H9 (cell line): ENCODE results near the gene BBIP1. TPM values are rescaled to one million over a fixed set of nuclear protein-coding genes. Genes with fewer than 3 reads are reported as not detected.

Experiments used
- DNase-seq: peaks from one replicate; pipeline ENCODE4 v3.0.0-alpha.2; 2017
- H2AFZ ChIP-seq: one replicate; pipeline ENCODE4 v1.6.1; 2013; ENCODE audit warnings: mild to moderate bottlenecking, low read length, control low read depth, moderate library complexity
- H2AK5ac ChIP-seq: 2 replicates; pipeline ENCODE4 v1.6.1; 2013; ENCODE audit warnings: low read length, control low read depth, mixed read lengths; ENCODE audit not compliant: insufficient read length
- H2BK120ac ChIP-seq: one replicate; pipeline ENCODE4 v1.6.1; 2013; ENCODE audit warnings: low read depth, mild to moderate bottlenecking, low read length, control low read depth, inconsistent platforms; ENCODE audit not compliant: poor library complexity, severe bottlenecking
- H2BK12ac ChIP-seq: 2 replicates; pipeline ENCODE4 v1.6.1; 2013; ENCODE audit warnings: low read length, control low read depth, mixed read lengths, low read depth; ENCODE audit not compliant: insufficient read length
- H2BK15ac ChIP-seq: 2 replicates; pipeline ENCODE4 v1.6.1; 2013; ENCODE audit warnings: low read depth, low read length, control low read depth
- H2BK20ac ChIP-seq: one replicate; pipeline ENCODE4 v1.6.1; 2013; ENCODE audit warnings: low read depth, mild to moderate bottlenecking, low read length, control low read depth, inconsistent platforms; ENCODE audit not compliant: poor library complexity, severe bottlenecking
- H2BK5ac ChIP-seq: 2 replicates; pipeline ENCODE4 v1.6.1; 2013; ENCODE audit warnings: low read length, control low read depth, mixed read lengths; ENCODE audit not compliant: insufficient read length
- H3K14ac ChIP-seq: 2 replicates; pipeline ENCODE4 v1.6.1; 2013; ENCODE audit warnings: low read length, control low read depth; ENCODE audit not compliant: insufficient read depth
- H3K18ac ChIP-seq: 2 replicates; pipeline ENCODE4 v1.6.1; 2013; ENCODE audit warnings: low read depth, mild to moderate bottlenecking, mixed read lengths, low read length, control low read depth; ENCODE audit not compliant: insufficient read length
- H3K23ac ChIP-seq: 2 replicates; pipeline ENCODE4 v1.6.1; 2013; ENCODE audit warnings: low read length, control low read depth, mixed read lengths, low read depth; ENCODE audit not compliant: insufficient read length
- H3K23me2 ChIP-seq: 2 replicates; pipeline ENCODE4 v1.6.1; 2013; ENCODE audit warnings: low read depth, mild to moderate bottlenecking, mixed read lengths, low read length, control low read depth; ENCODE audit not compliant: insufficient read length, poor library complexity, severe bottlenecking
- H3K27ac ChIP-seq: 2 replicates; pipeline ENCODE4 v1.5.1; 2013; ENCODE audit warnings: low read length, control low read depth, mixed read lengths, low read depth; ENCODE audit not compliant: insufficient read length
- H3K27me3 ChIP-seq: 2 replicates; pipeline ENCODE4 v1.6.1; 2013; ENCODE audit warnings: low read length, control low read depth, inconsistent platforms; ENCODE audit not compliant: insufficient read depth
- H3K4ac ChIP-seq: 2 replicates; pipeline ENCODE4 v1.6.1; 2013; ENCODE audit warnings: low read depth, mild to moderate bottlenecking, control low read depth, inconsistent platforms, low read length, moderate library complexity
- H3K4me1 ChIP-seq: 2 replicates; pipeline ENCODE4 v1.6.1; 2013; ENCODE audit warnings: low read length, control low read depth, inconsistent platforms; ENCODE audit not compliant: insufficient read depth
- H3K4me2 ChIP-seq: 2 replicates; pipeline ENCODE4 v1.6.1; 2013; ENCODE audit warnings: low read length, control low read depth, mixed read lengths; ENCODE audit not compliant: insufficient read length, insufficient read depth
- H3K56ac ChIP-seq: 2 replicates; pipeline ENCODE4 v1.6.1; 2013; ENCODE audit warnings: low read depth, mild to moderate bottlenecking, mixed read lengths, low read length, control low read depth; ENCODE audit not compliant: insufficient read length
- H3K79me1 ChIP-seq: 2 replicates; pipeline ENCODE4 v1.6.1; 2013; ENCODE audit warnings: low read depth, mild to moderate bottlenecking, moderate library complexity, low read length, control low read depth, inconsistent platforms; ENCODE audit not compliant: insufficient read depth, poor library complexity, severe bottlenecking
- H3K79me2 ChIP-seq: 2 replicates; pipeline ENCODE4 v1.6.1; 2013; ENCODE audit warnings: low read length, control low read depth, inconsistent platforms; ENCODE audit not compliant: insufficient read depth
- H3K9ac ChIP-seq: 2 replicates; pipeline ENCODE4 v1.6.1; 2013; ENCODE audit warnings: low read length, control low read depth, mixed read lengths; ENCODE audit not compliant: insufficient read length; ENCODE audit errors: extremely low read depth
- H3K9me3 ChIP-seq: one replicate; pipeline ENCODE4 v1.6.1; 2013; ENCODE audit warnings: low read depth, low read length, inconsistent platforms; ENCODE audit not compliant: control insufficient read depth
- H3T11ph ChIP-seq: one replicate; pipeline ENCODE4 v1.6.1; 2013; ENCODE audit warnings: mild to moderate bottlenecking, low read length, control low read depth, inconsistent platforms
- H4K20me1 ChIP-seq: one replicate; pipeline ENCODE4 v1.6.1; 2013; ENCODE audit not compliant: control insufficient read depth, insufficient read length, insufficient read depth
- H4K5ac ChIP-seq: 2 replicates; pipeline ENCODE4 v1.6.1; 2013; ENCODE audit warnings: low read depth, mild to moderate bottlenecking, mixed read lengths, low read length, control low read depth; ENCODE audit not compliant: insufficient read length
- H4K8ac ChIP-seq: replicated peaks from 2 replicates; pipeline ENCODE4 v1.6.1; 2013; ENCODE audit warnings: low read length, control low read depth, mixed read lengths, low read depth; ENCODE audit not compliant: insufficient read length
- H4K91ac ChIP-seq: 2 replicates; pipeline ENCODE4 v1.6.1; 2013; ENCODE audit warnings: low read depth, mild to moderate bottlenecking, moderate library complexity, mixed read lengths, low read length, control low read depth; ENCODE audit not compliant: insufficient read length
- H3K27ac Mint-ChIP-seq, 3 experiments: 2 replicates in 2 of 3; 3 replicates in 1 of 3; pipeline ENCODE4 v1.8.0; 2020 to 2021; ENCODE audit warnings: mixed read lengths in 3 of 3, mild to moderate bottlenecking in 1 of 3, moderate library complexity in 1 of 3
- H3K27me3 Mint-ChIP-seq: 2 replicates; pipeline ENCODE4 v1.8.0; 2021; ENCODE audit warnings: low read depth, mild to moderate bottlenecking, moderate library complexity, mixed read lengths
- H3K36me3 Mint-ChIP-seq, 3 experiments: 2 replicates in 2 of 3; 3 replicates in 1 of 3; pipeline ENCODE4 v1.8.0; 2020 to 2021; ENCODE audit warnings: low read depth in 3 of 3, mixed read lengths in 3 of 3; ENCODE audit not compliant: insufficient read depth in 1 of 3
- H3K4me1 Mint-ChIP-seq, 2 experiments: 2 replicates each; pipeline ENCODE4 v1.8.0; 2020; ENCODE audit warnings: mixed read lengths in 2 of 2
- H3K4me3 Mint-ChIP-seq, 2 experiments: 2 replicates in 1 of 2; 3 replicates in 1 of 2; pipeline ENCODE4 v1.8.0; 2020 to 2021; ENCODE audit warnings: mild to moderate bottlenecking in 2 of 2, mixed read lengths in 2 of 2, moderate library complexity in 1 of 2
- H3K9me3 Mint-ChIP-seq, 2 experiments: 2 replicates in 1 of 2; 3 replicates in 1 of 2; pipeline ENCODE4 v1.8.0; 2020; ENCODE audit warnings: mild to moderate bottlenecking in 2 of 2, mixed read lengths in 2 of 2, moderate library complexity in 1 of 2
- CTCF ChIP-seq: fragments of 200-600 bp; sonication (generic); conservative IDR thresholded peaks from 3 replicates; pipeline ENCODE4 v1.8.0; 2021; ENCODE audit warnings: antibody characterized with exemption, mild to moderate bottlenecking
- whole genome bisulfite sequencing: extraction: QIAGEN DNeasy Blood & Tissue Kit; methylation state at CpG from one replicate; pipeline ENCODE4 v1.1.7; 2013; ENCODE audit warnings: missing lambda C conversion rate, low lambda C conversion rate, mixed read lengths; ENCODE audit not compliant: insufficient read length; ENCODE audit errors: extremely low coverage; 5-methylcytosine and 5-hydroxymethylcytosine counted together
- total RNA-seq: library from RNA; stranded (reverse); gene quantifications from 2 replicates; pipeline ENCODE4 v1.2.1, GENCODE V29; 2021

BBIP1 gene
- total RNA-seq, 1 experiment from 2014 or later: 18.8 TPM

- no peak overlapping the region for H3T11ph ChIP-seq
- no peak overlapping the region for H3K4ac ChIP-seq
- no peak overlapping the region for H4K91ac ChIP-seq
- no peak overlapping the region for H2BK120ac ChIP-seq
- H2BK15ac ChIP-seq: no peak overlapping the region
- H3K4me1 ChIP-seq: no peaks in the 10 kb centered on the region
- no peak overlapping the region for H3K27ac Mint-ChIP-seq
- no peak for DNase-seq
- H3K23me2 ChIP-seq: no peaks in the 10 kb centered on the region
- no peaks in the 10 kb centered on the region for H3K9me3 ChIP-seq
- no peak overlapping the region for H3K27ac ChIP-seq
- H3K27me3 ChIP-seq: no peaks in the 10 kb centered on the region
- no peak overlapping the region for H2BK5ac ChIP-seq
- no peak overlapping the region for H3K18ac ChIP-seq
- no peak overlapping the region for H4K5ac ChIP-seq
- no peak overlapping the region for H4K8ac ChIP-seq
- peaks cover 2 to 27% (median 23%) of the 10 kb centered on the region in 3 experiments; a peak in 5 of 7 replicates for H3K36me3 Mint-ChIP-seq
- no peak overlapping the region for H2AFZ ChIP-seq
- no peaks in the 10 kb centered on the region for H3K79me2 ChIP-seq
- no CpG with 5 or more reads among the region's 3 CpGs for WGBS
- H2AK5ac ChIP-seq: no peak overlapping the region
- H2BK12ac ChIP-seq: no peak overlapping the region
- no peaks in the 10 kb centered on the region for H4K20me1 ChIP-seq
- no peak overlapping the region for H3K23ac ChIP-seq
- no peaks in the 10 kb centered on the region for H3K9me3 Mint-ChIP-seq
- H3K79me1 ChIP-seq: no peaks in the 10 kb centered on the region
- H3K27me3 Mint-ChIP-seq: no peaks in the 10 kb centered on the region
- H3K4me2 ChIP-seq: no peak overlapping the region
- no peak overlapping the region for H3K14ac ChIP-seq
- no peaks in the 10 kb centered on the region for H3K4me1 Mint-ChIP-seq
- H2BK20ac ChIP-seq: no peak overlapping the region
- no peak for TF ChIP-seq CTCF
- H3K56ac ChIP-seq: no peak overlapping the region
- no peak overlapping the region for H3K9ac ChIP-seq
- H3K4me3 Mint-ChIP-seq: no peak overlapping the region
Observed at GRCh38 chr10:110892602-110893288, 26.2 kb downstream of the BBIP1 start.
